C4-2B (cell line): ENCODE results near the gene C2CD3.
"Not testable (repeated sequence)": the region's sequence is repeated elsewhere in the genome, so short reads cannot be mapped to it uniquely, and the experiment has no call there.

ENCODE experiments used
- H3K27ac ChIP-seq: fragments of 450-650 bp; 2 replicates; pipeline ENCODE4 v1.5.1; 2017
- ZFX ChIP-seq: fragments of 450-650 bp; IDR thresholded peaks from 2 replicates; pipeline ENCODE4 v1.6.1; 2017
- TF ChIP-seq, protein P1 (sequence below): fragments of 450-650 bp; conservative IDR thresholded peaks from 2 replicates; pipeline ENCODE4 v1.5.1; 2017; ENCODE audit warnings: mild to moderate bottlenecking

The C2CD3 gene

DNA sequence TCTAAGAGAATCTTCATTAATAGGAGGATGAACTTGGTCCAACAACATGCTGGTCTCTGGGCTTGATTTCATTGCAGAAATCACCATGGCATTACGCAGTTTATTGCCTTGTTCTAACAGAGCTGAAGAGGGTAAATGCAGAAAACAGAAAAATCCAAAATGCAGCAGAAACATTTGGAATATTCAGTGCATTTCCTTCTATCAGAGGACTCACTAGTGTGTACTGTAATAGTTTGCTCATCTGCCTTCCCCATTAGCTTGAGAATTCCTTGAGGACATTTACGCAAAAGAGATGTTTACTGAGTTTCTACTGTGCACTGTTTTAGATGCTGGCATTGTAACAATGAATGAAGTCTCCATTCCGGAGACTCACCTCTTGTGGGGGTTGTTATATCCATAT lies 37.4 kb downstream of the C2CD3 start:
- H3K27ac ChIP-seq = no peak overlapping the region
- TF ChIP-seq ZFX = no peak
- TF ChIP-seq, protein P1, sequence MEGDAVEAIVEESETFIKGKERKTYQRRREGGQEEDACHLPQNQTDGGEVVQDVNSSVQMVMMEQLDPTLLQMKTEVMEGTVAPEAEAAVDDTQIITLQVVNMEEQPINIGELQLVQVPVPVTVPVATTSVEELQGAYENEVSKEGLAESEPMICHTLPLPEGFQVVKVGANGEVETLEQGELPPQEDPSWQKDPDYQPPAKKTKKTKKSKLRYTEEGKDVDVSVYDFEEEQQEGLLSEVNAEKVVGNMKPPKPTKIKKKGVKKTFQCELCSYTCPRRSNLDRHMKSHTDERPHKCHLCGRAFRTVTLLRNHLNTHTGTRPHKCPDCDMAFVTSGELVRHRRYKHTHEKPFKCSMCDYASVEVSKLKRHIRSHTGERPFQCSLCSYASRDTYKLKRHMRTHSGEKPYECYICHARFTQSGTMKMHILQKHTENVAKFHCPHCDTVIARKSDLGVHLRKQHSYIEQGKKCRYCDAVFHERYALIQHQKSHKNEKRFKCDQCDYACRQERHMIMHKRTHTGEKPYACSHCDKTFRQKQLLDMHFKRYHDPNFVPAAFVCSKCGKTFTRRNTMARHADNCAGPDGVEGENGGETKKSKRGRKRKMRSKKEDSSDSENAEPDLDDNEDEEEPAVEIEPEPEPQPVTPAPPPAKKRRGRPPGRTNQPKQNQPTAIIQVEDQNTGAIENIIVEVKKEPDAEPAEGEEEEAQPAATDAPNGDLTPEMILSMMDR = no peak

DNA sequence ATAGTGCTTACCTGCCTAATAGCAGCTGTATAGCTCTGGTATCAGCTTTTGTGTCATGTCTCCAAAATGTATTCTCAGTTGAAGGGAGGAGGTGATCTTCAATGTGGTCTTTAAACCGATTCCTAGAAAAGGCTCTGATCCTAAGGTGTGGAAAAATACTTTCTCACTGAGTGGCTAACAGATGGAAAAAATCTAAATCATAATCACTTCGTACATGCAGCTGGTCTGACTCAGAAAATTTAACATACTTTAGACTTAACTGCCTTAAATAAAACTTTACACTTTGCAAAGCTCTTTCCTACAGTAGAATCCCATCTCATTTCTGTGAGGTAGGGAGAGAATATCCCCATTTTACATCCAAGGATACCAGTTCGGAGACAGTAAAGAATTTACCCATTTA lies 38.0 kb downstream of the C2CD3 start:
- no peak overlapping the region for H3K27ac ChIP-seq
- no peak for TF ChIP-seq ZFX
- TF ChIP-seq, protein P1 = no peak

DNA sequence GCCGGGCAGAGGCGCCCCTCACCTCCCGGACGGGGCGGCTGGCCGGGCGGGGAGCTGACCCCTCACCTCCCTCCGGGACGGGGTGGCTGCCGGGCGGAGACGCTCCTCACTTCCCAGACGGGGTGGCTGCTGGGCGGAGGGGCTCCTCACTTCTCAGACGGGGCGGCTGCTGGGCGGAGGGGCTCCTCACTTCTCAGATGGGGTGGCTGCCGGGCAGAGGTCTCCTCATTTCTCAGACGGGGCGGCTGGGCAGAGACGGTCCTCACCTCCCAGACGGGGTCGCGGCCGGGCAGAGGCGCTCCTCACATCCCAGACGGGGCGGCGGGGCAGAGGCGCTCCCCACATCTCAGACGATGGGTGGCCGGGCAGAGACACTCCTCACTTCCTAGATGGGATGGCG lies 41.7 kb downstream of the C2CD3 start:
- not testable (repeated sequence) for H3K27ac ChIP-seq

DNA sequence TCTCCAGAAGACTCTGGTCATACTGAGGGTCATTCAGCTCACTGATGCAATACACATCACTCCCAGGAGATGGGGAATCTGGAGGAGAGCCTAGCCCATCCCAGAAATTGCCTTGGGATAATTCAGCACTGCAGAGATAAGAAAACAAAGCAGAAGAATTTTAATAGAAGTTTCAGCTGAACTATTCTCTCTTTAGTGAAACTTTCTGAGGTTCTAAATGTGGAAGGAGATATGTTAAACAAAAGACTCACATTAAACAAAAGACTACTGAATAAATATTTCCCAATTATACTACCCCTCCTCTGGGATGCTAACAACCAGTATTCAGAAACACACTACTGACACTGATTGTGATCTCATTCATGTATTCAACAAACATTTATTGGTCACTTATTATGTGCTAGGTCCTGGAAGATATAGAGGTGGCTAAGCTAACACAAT lies 47.8 kb downstream of the C2CD3 start:
- no peak overlapping the region for H3K27ac ChIP-seq

DNA sequence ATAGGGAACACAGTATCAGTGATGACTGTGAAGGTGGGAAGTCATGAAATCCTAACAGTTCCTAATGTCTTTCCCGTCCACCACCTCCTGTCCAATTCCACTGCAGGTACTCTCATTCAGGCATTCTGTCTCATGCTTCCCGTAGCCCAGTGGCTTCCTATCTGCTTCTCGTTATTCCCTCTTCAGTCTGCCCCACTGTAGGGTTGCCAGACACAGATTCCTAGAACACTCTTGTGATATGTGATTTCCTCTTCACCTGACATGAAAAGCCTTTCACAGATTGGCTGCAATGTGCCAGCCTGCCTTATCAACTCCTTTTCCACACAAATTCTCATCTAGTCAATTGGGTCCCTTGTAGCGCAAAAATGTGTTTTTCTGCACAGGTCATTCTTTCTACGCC lies 49.0 kb downstream of the C2CD3 start:
- TF ChIP-seq ZFX = no peak
- TF ChIP-seq, protein P1 = no peak
- no peak overlapping the region for H3K27ac ChIP-seq

More for the DNA sequence above, 47.8 kb downstream of the C2CD3 start:
- no peak for TF ChIP-seq ZFX

DNA sequence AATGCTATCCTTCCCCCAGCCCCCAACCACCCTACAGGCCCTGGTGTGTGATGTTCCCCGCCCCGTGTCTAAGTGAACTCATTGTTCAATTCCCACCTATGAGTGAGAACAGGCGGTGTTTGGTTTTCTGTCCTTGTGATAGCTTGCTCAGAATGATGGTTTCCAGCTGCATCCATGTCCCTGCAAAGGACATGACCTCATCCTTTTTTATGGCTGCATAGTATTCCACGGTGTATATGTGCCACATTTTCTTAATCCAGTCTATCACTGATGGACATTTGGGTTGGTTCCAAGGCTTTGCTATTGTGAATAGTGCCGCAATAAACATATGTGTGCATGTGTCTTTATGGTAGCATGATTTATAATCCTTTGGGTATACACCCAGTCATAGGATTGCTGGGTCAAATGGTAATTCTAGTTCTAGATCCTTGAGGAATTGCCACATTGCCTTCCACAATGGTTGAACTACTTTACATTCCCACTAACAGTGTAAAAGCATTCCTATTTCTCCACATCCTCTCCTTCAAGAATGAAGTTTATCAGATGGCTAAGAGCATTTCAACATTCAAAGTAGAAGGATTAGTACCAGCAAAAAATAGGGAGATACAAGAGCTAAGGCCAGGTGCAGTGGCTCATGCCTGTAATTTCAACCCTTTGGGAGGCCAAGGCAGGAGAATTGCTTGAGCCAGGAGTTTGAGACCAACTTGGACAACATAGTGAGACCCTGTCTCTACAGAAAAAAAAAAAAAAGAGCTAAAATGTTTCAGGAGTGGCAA lies 50.4 kb downstream of the C2CD3 start:
- not testable (repeated sequence) for H3K27ac ChIP-seq

DNA sequence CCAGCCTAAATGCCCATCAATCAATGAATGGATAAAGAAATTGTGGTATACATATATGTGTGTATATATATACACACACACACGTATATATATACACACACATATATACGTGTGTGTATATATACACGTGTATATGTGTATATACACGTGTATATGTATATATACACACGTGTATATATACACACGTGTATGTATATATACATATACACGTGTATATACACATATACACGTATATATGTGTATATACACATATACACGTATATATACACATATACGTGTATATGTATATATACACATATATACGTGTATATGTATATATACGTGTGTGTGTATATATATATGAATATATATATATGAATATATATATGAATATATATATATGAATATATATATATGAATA lies 54.1 kb downstream of the C2CD3 start:
- TF ChIP-seq ZFX = no peak
- TF ChIP-seq, protein P1 = no peak

DNA sequence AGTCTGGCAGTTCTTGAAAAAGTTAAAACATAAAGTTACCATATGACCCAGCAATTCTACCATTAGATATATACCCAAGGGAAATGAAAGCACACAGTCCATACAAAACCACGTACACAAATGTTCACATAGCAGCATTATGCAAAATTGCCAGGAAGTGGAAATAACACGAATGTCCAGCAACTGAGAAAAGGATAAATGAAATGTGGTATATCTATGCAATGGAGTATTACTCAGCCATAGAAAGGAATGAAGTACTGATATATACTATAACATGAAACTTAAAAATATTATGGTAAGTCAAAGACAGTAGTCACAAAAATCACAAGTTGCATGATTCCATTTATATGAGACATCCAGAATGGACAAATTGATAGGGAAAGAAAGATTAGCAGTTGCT lies 57.9 kb downstream of the C2CD3 start:
- TF ChIP-seq ZFX = no peak
- TF ChIP-seq, protein P1 = no peak
- no peak overlapping the region for H3K27ac ChIP-seq

More for the DNA sequence above, 54.1 kb downstream of the C2CD3 start:
- H3K27ac ChIP-seq = no peak overlapping the region

DNA sequence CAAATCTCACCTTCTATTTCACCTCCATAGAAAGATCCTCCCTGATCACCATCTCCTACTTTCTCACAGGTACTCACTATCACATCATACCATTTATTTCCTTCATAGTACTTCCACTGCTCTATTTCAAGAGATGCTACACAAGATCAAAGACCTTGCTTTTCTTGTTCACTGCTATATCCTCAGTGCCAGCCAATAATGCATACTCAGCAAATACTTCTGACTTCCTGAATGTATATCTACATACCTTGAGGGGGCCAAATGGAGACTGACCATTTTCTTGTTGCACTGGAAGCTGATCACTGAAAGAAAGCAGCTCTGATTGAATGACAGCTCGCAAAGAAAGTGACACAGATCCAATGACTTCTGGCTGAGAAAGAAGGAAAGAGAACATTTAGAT lies 64.7 kb downstream of the C2CD3 start:
- TF ChIP-seq, protein P1 = no peak
- no peak for TF ChIP-seq ZFX
- H3K27ac ChIP-seq = no peak overlapping the region
